GM23338 (cell line): Measurements from ENCODE around the gene CTSC. TPM values are rescaled to one million over a fixed set of nuclear protein-coding genes. Genes with fewer than 3 reads are reported as not detected.
A peak's percentile ranks its signal among the peaks of the same experiment; 100 is the strongest.

Experiments used
- ATAC-seq: fragments of 200-7000 bp; cut with Tn5 transposase; 3 replicates; pipeline ENCODE4 v1.9.1; 2020
- DNase-seq: peaks from one replicate; pipeline ENCODE4 v3.0.0-alpha.2; 2015; ENCODE audit warnings: low spot score
- H2AFZ ChIP-seq: fragments of 200-600 bp; sonication (generic); 2 replicates; pipeline ENCODE4 v1.8.0; 2016; ENCODE audit warnings: antibody characterized with exemption, mild to moderate bottlenecking, moderate library complexity
- H3F3A ChIP-seq: fragments of 200-600 bp; sonication (generic); replicated peaks from 2 replicates; pipeline ENCODE4 v1.8.0; 2017; ENCODE audit warnings: antibody characterized with exemption, mixed run types, low read depth
- H3K27ac ChIP-seq: fragments of 200-600 bp; sonication (generic); 2 replicates; pipeline ENCODE4 v1.6.1; 2016; ENCODE audit warnings: low read depth
- H3K27me3 ChIP-seq: fragments of 200-600 bp; sonication (generic); 2 replicates; pipeline ENCODE4 v1.8.0; 2016; ENCODE audit warnings: mild to moderate bottlenecking, mixed run types, moderate library complexity; ENCODE audit not compliant: insufficient read depth
- H3K36me3 ChIP-seq: fragments of 200-600 bp; sonication (generic); 2 replicates; pipeline ENCODE4 v1.8.0; 2016; ENCODE audit warnings: mild to moderate bottlenecking; ENCODE audit not compliant: insufficient read depth
- H3K4me1 ChIP-seq: fragments of 200-600 bp; sonication (generic); 2 replicates; pipeline ENCODE4 v1.8.0; 2016; ENCODE audit warnings: mild to moderate bottlenecking, moderate library complexity; ENCODE audit not compliant: insufficient read depth
- H3K4me2 ChIP-seq: fragments of 200-600 bp; sonication (generic); 2 replicates; pipeline ENCODE4 v1.7.1; 2017; ENCODE audit warnings: mixed run types
- H3K4me3 ChIP-seq: fragments of 200-600 bp; sonication (generic); 2 replicates; pipeline ENCODE4 v1.6.1; 2016; ENCODE audit warnings: mixed run types
- H3K79me2 ChIP-seq: fragments of 200-600 bp; sonication (generic); replicated peaks from 2 replicates; pipeline ENCODE4 v1.8.0; 2017; ENCODE audit warnings: mild to moderate bottlenecking; ENCODE audit not compliant: insufficient read depth
- H3K9me2 ChIP-seq: fragments of 200-600 bp; sonication (generic); 2 replicates; pipeline ENCODE4 v1.8.0; 2017; ENCODE audit not compliant: insufficient read depth
- H4K20me1 ChIP-seq: fragments of 200-600 bp; sonication (generic); replicated peaks from 2 replicates; pipeline ENCODE4 v1.8.0; 2017; ENCODE audit warnings: mild to moderate bottlenecking; ENCODE audit not compliant: insufficient read depth
- H3K27ac Mint-ChIP-seq: 2 replicates; pipeline ENCODE4 v1.8.0; 2020; ENCODE audit warnings: inconsistent platforms, mild to moderate bottlenecking, moderate library complexity, mixed read lengths
- H3K27me3 Mint-ChIP-seq: 3 replicates; pipeline ENCODE4 v1.8.0; 2022; ENCODE audit warnings: low read depth, mild to moderate bottlenecking, moderate library complexity, mixed read lengths, inconsistent platforms; ENCODE audit not compliant: insufficient read depth, poor library complexity
- H3K36me3 Mint-ChIP-seq: 3 replicates; pipeline ENCODE4 v1.8.0; 2021; ENCODE audit warnings: low read depth, mild to moderate bottlenecking, inconsistent platforms, moderate library complexity, mixed read lengths
- H3K4me1 Mint-ChIP-seq: 3 replicates; pipeline ENCODE4 v1.8.0; 2020; ENCODE audit warnings: mild to moderate bottlenecking, inconsistent platforms, mixed read lengths
- H3K4me3 Mint-ChIP-seq: 3 replicates; pipeline ENCODE4 v1.8.0; 2021; ENCODE audit warnings: moderate library complexity, mild to moderate bottlenecking, inconsistent platforms, mixed read lengths
- H3K9me3 Mint-ChIP-seq: 3 replicates; pipeline ENCODE4 v1.8.0; 2020; ENCODE audit warnings: moderate library complexity, mild to moderate bottlenecking, inconsistent platforms, mixed read lengths
- CTCF ChIP-seq, 2 experiments: fragments of 200-600 bp in 1 of 2; sonication (generic) in 1 of 2; conservative IDR thresholded peaks; 2 replicates each; pipeline versions ENCODE4 v1.5.1 to v1.6.1; 2016 to 2017; ENCODE audit warnings: antibody characterized with exemption in 2 of 2, low read depth in 2 of 2, mild to moderate bottlenecking in 2 of 2, moderate library complexity in 1 of 2
- ETS1 ChIP-seq: IDR thresholded peaks from 2 replicates; pipeline ENCODE4 v1.6.1; 2016; ENCODE audit warnings: antibody characterized with exemption
- EZH2phosphoT487 ChIP-seq: fragments of 200-600 bp; sonication (generic); IDR thresholded peaks from one replicate; pipeline ENCODE4 v1.8.1; 2018; ENCODE audit warnings: antibody characterized with exemption; ENCODE audit not compliant: unreplicated experiment
- NANOG ChIP-seq: IDR thresholded peaks from 2 replicates; pipeline ENCODE4 v1.6.1; 2016; ENCODE audit warnings: antibody characterized with exemption, borderline replicate concordance
- STAT1 ChIP-seq: IDR thresholded peaks from one replicate; pipeline ENCODE4 v1.6.1; 2016; ENCODE audit warnings: antibody characterized with exemption; ENCODE audit not compliant: unreplicated experiment
- ZNF331 ChIP-seq: fragments of 250-450 bp; sonication (Bioruptor Pico); IDR thresholded peaks from 2 replicates; pipeline ENCODE4 v1.5.0; 2020; ENCODE audit warnings: low read depth, mild to moderate bottlenecking, moderate library complexity
- ZNF462 ChIP-seq: fragments of 250-450 bp; sonication (Bioruptor Pico); IDR thresholded peaks from 2 replicates; pipeline ENCODE4 v1.5.0; 2020; ENCODE audit warnings: mild to moderate bottlenecking, moderate library complexity
- polyA plus RNA-seq: library from polyadenylated mRNA; unstranded; fragments of >200 nt; fragmentation: Nextera tagmentation; extraction: Ambion mirVana; gene quantifications from 2 replicates; pipeline ENCODE4 v1.2.1, GENCODE V29; 2016
- total RNA-seq: library from RNA; depleted of rRNA; stranded (reverse); fragments of >200 nt; shearing (Covaris generic); gene quantifications from 2 replicates; pipeline ENCODE4 v1.2.3, GENCODE V29; 2014
- TF ChIP-seq, protein P1 (sequence below): IDR thresholded peaks from one replicate; pipeline ENCODE4 v1.6.1; 2018; ENCODE audit warnings: antibody characterized with exemption; ENCODE audit not compliant: unreplicated experiment

Gene CTSC
- total and polyA plus RNA-seq, 2 experiments from 2014 or later, result 408 to 444 TPM

- TF ChIP-seq, protein P1, sequence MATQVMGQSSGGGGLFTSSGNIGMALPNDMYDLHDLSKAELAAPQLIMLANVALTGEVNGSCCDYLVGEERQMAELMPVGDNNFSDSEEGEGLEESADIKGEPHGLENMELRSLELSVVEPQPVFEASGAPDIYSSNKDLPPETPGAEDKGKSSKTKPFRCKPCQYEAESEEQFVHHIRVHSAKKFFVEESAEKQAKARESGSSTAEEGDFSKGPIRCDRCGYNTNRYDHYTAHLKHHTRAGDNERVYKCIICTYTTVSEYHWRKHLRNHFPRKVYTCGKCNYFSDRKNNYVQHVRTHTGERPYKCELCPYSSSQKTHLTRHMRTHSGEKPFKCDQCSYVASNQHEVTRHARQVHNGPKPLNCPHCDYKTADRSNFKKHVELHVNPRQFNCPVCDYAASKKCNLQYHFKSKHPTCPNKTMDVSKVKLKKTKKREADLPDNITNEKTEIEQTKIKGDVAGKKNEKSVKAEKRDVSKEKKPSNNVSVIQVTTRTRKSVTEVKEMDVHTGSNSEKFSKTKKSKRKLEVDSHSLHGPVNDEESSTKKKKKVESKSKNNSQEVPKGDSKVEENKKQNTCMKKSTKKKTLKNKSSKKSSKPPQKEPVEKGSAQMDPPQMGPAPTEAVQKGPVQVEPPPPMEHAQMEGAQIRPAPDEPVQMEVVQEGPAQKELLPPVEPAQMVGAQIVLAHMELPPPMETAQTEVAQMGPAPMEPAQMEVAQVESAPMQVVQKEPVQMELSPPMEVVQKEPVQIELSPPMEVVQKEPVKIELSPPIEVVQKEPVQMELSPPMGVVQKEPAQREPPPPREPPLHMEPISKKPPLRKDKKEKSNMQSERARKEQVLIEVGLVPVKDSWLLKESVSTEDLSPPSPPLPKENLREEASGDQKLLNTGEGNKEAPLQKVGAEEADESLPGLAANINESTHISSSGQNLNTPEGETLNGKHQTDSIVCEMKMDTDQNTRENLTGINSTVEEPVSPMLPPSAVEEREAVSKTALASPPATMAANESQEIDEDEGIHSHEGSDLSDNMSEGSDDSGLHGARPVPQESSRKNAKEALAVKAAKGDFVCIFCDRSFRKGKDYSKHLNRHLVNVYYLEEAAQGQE, result no peak
- no peak for TF ChIP-seq ETS1
- TF ChIP-seq EZH2phosphoT487, result no peak
- no peak for TF ChIP-seq ZNF331 (CRISPR knock-in tag)
- TF ChIP-seq STAT1, result no peak
- TF ChIP-seq NANOG, result no peak
- no peak for TF ChIP-seq CTCF (conservative IDR thresholded peaks at IDR 0.05; ENCODE audit: low read depth in 2 of 2)
Measured at GRCh38 chr11:88315015-88315414, 22.5 kb downstream of the CTSC start (continued).

- H3K4me3 ChIP-seq, result no peak overlapping the region
- H3F3A ChIP-seq, result 0 out of 2 replicates have a peak, but pooled peaks cover 7% of the 10 kb centered on the region
- H3K9me3 Mint-ChIP-seq, result no peaks in the 10 kb centered on the region
- H3K36me3 ChIP-seq, result peaks cover 14% of the 10 kb centered on the region; the same call in 1 of the 2 replicates
- H3K36me3 Mint-ChIP-seq, result peaks cover 63% of the 10 kb centered on the region
- H3K9me2 ChIP-seq, result no peaks in the 10 kb centered on the region
- H3K27me3 Mint-ChIP-seq, result peaks cover 8% of the 10 kb centered on the region
- peak overlapping the region; percentile 89 for H3K27ac Mint-ChIP-seq
- peaks cover 14% of the 10 kb centered on the region for H4K20me1 ChIP-seq
- H3K4me2 ChIP-seq, result no peak overlapping the region
- H3K27ac ChIP-seq, result peak overlapping the region; percentile 64; the same call in 1 of the 2 replicates
- peaks cover 83% of the 10 kb centered on the region for H3K79me2 ChIP-seq
- ATAC-seq (no peak), DNase-seq (no peak)
- no peaks in the 10 kb centered on the region for H3K27me3 ChIP-seq
- no peak overlapping the region for H2AFZ ChIP-seq
- H3K4me3 Mint-ChIP-seq, result no peak overlapping the region
- peaks cover 70% of the 10 kb centered on the region for H3K4me1 ChIP-seq
- peaks cover 86% of the 10 kb centered on the region for H3K4me1 Mint-ChIP-seq
- no peak for TF ChIP-seq NANOG
- no peak for TF ChIP-seq ZNF462 (CRISPR knock-in tag)
- TF ChIP-seq, protein P1, result no peak
Measured at GRCh38 chr11:88313441-88313840, 24.1 kb downstream of the CTSC start.
